GM21619 (cell line): ENCODE results near the gene HNRNPA1L2.
"Not testable (repeated sequence)": the region's sequence is repeated elsewhere in the genome, so short reads cannot be mapped to it uniquely, and the experiment has no call there.

ENCODE experiments used
- ATAC-seq: cut with Tn5 transposase; IDR thresholded peaks from one replicate; pipeline ENCODE4 v1.9.1; 2021; ENCODE audit not compliant: unreplicated experiment

Gene HNRNPA1L2

GRCh38 chr13:52644108-52644507 lies 1.9 kb downstream of the HNRNPA1L2 start:
- ATAC-seq = no peak

GRCh38 chr13:52646967-52647366 lies 4.7 kb downstream of the HNRNPA1L2 start:
- no peak for ATAC-seq

- ATAC-seq = no peak
Measured at GRCh38 chr13:52650731-52651130, 8.5 kb downstream of the HNRNPA1L2 start.

GRCh38 chr13:52651897-52652195 lies 9.6 kb downstream of the HNRNPA1L2 start:
- peak; percentile 14 for ATAC-seq

GRCh38 chr13:52652196-52652979 lies 10.2 kb downstream of the HNRNPA1L2 start, which contains the start of gene SUGT1:
Gene SUGT1 (plus strand): TSS chr13:52652836. CDS start chr13:52652921, 85 bp downstream.
- ATAC-seq = peak; percentile 92

- peak; percentile 26 for ATAC-seq
Measured at GRCh38 chr13:52652980-52653303, 10.7 kb downstream of the HNRNPA1L2 start.

- ATAC-seq = no peak
Measured at GRCh38 chr13:52659340-52659739, 17.1 kb downstream of the HNRNPA1L2 start.

- ATAC-seq = no peak
Measured at GRCh38 chr13:52664272-52664671, 22.0 kb downstream of the HNRNPA1L2 start.

GRCh38 chr13:52665325-52665724 lies 23.1 kb downstream of the HNRNPA1L2 start:
- no peak for ATAC-seq

- no peak for ATAC-seq
Measured at GRCh38 chr13:52669677-52670076, 27.4 kb downstream of the HNRNPA1L2 start.

GRCh38 chr13:52670726-52671125 lies 28.5 kb downstream of the HNRNPA1L2 start:
- ATAC-seq = no peak

- ATAC-seq = no peak
Measured at GRCh38 chr13:52673465-52673864, 31.2 kb downstream of the HNRNPA1L2 start.

- no peak for ATAC-seq
Measured at GRCh38 chr13:52677823-52678222, 35.6 kb downstream of the HNRNPA1L2 start.

- not testable (repeated sequence) for ATAC-seq
Measured at GRCh38 chr13:52685806-52686205, 43.6 kb downstream of the HNRNPA1L2 start.

GRCh38 chr13:52686376-52686775 lies 44.1 kb downstream of the HNRNPA1L2 start:
- ATAC-seq = no peak
